ELF-1 (cell line): ENCODE data around the gene THEMIS2.

Experiments
- DNase-seq: peaks from one replicate; pipeline ENCODE4 v3.0.0-alpha.2; 2016; ENCODE audit warnings: low read depth, low spot score

THEMIS2 gene

DNA sequence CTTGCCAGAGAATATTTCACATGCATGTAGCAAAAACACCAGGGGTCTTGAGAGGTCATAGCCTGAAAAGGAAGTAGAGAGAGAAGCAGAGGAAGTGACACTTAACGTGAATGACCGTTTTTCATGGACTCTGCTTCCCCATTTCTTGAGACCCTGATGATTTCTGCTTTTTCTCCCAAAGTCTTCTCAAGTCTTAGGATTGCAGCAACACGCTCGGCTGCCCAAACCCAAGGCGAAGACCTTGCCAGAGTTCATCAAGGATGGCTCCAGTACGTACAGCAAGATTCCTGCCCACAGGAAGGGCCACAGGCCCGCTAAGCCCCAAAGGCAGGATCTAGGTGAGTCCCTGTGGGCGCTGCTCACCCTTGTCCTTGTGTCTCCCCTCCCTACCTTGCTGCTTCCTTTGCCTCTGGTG lies 12.8 kb downstream of the THEMIS2 start:
- no peak for DNase-seq

- no peak for DNase-seq
Observed at GRCh38 chr1:27885621-27886352, 13.4 kb downstream of the THEMIS2 start.

DNA sequence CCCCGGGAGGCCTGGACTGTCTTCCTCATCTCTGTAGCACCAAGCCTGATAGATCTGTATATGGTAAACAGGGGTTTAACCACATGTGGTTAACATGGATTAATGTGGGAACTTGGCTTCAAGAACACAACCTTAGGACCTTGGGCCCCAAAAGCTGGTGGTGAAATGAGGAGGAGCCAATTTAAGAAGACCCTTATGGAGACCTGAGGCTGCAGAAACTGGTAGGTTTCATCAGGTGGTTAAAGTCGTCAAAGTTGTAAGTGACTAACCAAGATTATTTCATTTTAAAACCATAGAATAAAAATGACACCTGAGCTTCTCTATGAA lies 14.0 kb downstream of the THEMIS2 start:
- no peak for DNase-seq

- DNase-seq, result no peak
Observed at GRCh38 chr1:27886744-27887143, 14.4 kb downstream of the THEMIS2 start.

DNA sequence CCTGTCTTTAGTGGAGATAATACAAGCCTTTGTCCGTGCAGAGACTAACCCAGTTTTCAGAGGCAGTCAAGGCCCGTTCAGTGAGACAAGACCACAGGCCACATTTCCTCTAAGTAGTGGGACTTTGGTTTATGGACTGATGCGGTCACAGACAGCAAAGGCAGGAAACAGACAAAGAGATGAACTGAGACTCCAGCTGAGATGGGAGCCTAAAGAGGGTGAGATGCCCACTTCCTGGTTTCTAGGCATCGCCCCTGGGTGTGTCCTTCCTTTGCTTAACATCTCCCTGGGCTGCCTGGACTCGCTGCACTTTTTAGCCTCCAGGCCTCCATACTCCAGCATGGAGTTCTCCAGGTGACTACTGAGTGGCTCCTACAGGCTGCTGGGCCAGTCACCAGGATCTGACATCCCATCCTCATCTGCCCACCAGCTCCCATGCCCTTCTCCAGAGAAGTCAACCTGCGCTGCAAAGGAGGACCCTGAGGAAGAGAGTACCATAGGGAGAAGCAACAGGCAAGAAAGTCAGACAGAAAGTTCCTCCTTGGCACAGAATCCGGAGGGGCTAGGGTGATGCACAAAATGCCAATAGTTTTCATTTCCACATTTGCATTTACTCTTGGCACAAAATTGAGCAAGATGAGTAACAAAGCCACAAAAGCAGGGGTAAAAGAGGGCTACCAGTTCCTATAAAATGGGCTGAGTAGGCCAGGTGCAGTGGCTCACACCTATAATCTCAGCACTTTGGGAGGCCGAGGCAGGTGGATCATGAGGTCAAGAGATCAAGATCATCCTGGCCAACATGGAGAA lies 15.1 kb downstream of the THEMIS2 start:
- no peak for DNase-seq

- no peak for DNase-seq
Observed at GRCh38 chr1:27889506-27889905, 17.2 kb downstream of the THEMIS2 start.

- DNase-seq, result no peak
Observed at GRCh38 chr1:27891196-27891889, 19.0 kb downstream of the THEMIS2 start.

GRCh38 chr1:27894521-27894920 lies 22.2 kb downstream of the THEMIS2 start:
- no peak for DNase-seq

- no peak for DNase-seq
Observed at GRCh38 chr1:27906759-27907158, 34.4 kb downstream of the THEMIS2 start.

DNA sequence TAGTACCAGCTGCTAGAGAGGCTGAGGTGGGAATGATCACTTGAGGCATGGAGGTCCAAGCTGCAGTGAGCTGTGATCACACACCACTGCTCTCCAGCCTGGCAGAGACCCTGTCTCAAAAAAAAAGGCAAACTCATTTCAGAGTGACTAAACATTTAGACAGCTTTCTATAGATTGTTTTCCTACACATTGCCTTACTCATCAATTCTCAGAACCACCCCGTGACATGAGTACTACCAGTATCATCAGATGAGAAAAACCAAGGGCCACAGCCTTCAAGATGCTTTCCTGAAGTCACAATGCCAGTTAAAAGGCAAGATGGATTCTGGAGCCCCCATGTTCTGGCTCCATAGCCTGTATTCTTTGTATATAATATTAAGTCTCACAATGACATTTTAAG lies 40.1 kb downstream of the THEMIS2 start:
- DNase-seq, result no peak

GRCh38 chr1:27915082-27915575 lies 42.8 kb downstream of the THEMIS2 start:
- DNase-seq, result no peak

DNA sequence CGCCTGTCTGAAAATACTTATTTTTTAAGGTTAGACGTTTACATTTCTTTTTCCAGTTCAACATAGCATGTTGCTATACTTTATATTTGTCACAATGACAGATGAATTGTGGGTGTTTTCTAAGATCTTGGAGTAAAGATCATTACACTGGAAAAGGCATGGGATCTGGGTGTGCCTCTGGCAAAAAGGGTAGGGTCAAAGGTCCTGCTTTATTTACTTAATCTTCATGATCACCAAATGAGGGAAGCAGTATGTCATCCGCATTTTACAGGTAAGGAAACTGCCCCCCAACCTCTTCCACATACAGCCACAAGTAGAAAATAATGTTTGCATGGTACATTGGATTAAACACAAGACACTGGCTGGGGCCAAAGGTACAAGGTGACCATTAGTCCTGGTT lies 49.9 kb downstream of the THEMIS2 start:
- DNase-seq, result no peak

GRCh38 chr1:27928216-27928954 lies 56.0 kb downstream of the THEMIS2 start:
- peak; percentile 28 for DNase-seq

- no peak for DNase-seq
Observed at GRCh38 chr1:27931184-27931583, 58.8 kb downstream of the THEMIS2 start.

- no peak for DNase-seq
Observed at GRCh38 chr1:27931759-27932158, 59.4 kb downstream of the THEMIS2 start.

GRCh38 chr1:27934818-27935549 lies 62.6 kb downstream of the THEMIS2 start, which contains the start of gene SMPDL3B:
SMPDL3B (plus strand) TSS chr1:27935000; CDS start chr1:27935184, 184 bp downstream.
- peak; percentile 88 for DNase-seq

DNA sequence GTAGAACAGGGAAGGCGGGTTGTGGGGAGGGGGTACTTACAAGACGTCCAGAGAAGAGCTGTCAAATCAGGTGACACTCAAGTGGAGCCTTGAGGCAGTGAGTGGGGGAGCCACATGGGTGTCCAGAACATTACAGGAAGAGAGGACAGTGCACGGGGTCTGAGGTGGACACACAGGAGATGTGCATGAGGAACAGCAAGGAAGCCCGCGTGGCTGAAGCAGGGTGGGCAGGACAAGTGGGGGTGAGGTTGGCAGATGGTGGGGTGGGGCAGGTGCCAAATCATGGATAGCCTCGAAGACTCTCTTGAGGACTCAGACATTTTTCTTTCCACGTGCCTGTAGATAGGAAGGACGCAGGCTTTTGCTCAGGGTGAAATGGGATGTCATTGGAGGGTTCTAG lies 63.4 kb downstream of the THEMIS2 start:
- DNase-seq, result no peak
